K562 (cell line): ENCODE results near the gene WWOX. TPM values are rescaled to one million over a fixed set of nuclear protein-coding genes. Genes with fewer than 3 reads are reported as not detected.

ENCODE experiments used
- ATAC-seq: fragments of 200-7000 bp; cut with Tn5 transposase; 3 replicates; pipeline ENCODE4 v1.9.1; 2020; ENCODE audit warnings: moderate library complexity
- BruUV-seq: library from RNA; stranded (reverse); fragments of 400-500 nt; replicated peaks from 2 replicates; lab custom pipeline; 2021; lab: Mats Ljungman, UMichigan
- CTCF ChIA-PET: fragments of 300-600 bp; formaldehyde crosslinking; extraction: SDS; loops from one replicate; lab custom pipeline; 2021; ENCODE audit warnings: low intra/inter-chr PET ratio; lab: Yijun Ruan, JAX
- POLR2A ChIA-PET: fragments of 300-600, 350-650 bp; sonication (Branson Sonifier 250); formaldehyde crosslinking; extraction: SDS; loops from one replicate; lab custom pipeline; 2021; ENCODE audit warnings: antibody characterized with exemption, inconsistent platforms; lab: Yijun Ruan, JAX
- DNase-seq, 4 experiments: peaks; one replicate each; pipeline versions ENCODE4 v3.0.0 to v3.0.0-alpha.2; 2011 to 2018; ENCODE audit warnings: low spot score in 3 of 4, mixed read lengths in 3 of 4; ENCODE audit errors: extremely low read depth in 1 of 4
- FAIRE-seq: peaks from 2 replicates; lab custom pipeline; 2011; peaks lifted over from hg19 to GRCh38; lab: Jason Lieb, UNC
- H2AFZ ChIP-seq: 2 replicates; pipeline ENCODE4 v1.6.0; 2011; ENCODE audit warnings: low read depth, low read length, control low read depth, inconsistent platforms
- H3K27ac ChIP-seq: fragments of 200-600 bp; 3 replicates; pipeline ENCODE4 v1.8.0; 2011; ENCODE audit warnings: low read depth, mild to moderate bottlenecking, control low read depth, inconsistent platforms, low read length, moderate library complexity, mixed read lengths; ENCODE audit errors: extremely low read depth
- H3K27me3 ChIP-seq, 2 experiments: fragments of 300-600 bp in 1 of 2; 2 replicates in 1 of 2; 3 replicates in 1 of 2; pipeline versions ENCODE4 v1.6.0 to v1.8.0; 2011; ENCODE audit warnings: inconsistent platforms in 2 of 2, low read length in 2 of 2, mild to moderate bottlenecking in 1 of 2, mixed read lengths in 1 of 2, moderate library complexity in 1 of 2; ENCODE audit not compliant: control insufficient read depth in 2 of 2, insufficient read depth in 2 of 2
- H3K36me3 ChIP-seq: fragments of 300-600 bp; 3 replicates; pipeline ENCODE4 v1.8.0; 2011; ENCODE audit warnings: mild to moderate bottlenecking, low read length, inconsistent platforms; ENCODE audit not compliant: control insufficient read depth, insufficient read depth
- H3K4me1 ChIP-seq, 2 experiments: fragments of 200-600 bp in 1 of 2; replicated peaks in 1 of 2; 2 replicates in 1 of 2; 3 replicates in 1 of 2; pipeline versions ENCODE4 v1.5.1 to v1.8.0; 2011; ENCODE audit warnings: inconsistent platforms in 2 of 2, low read length in 2 of 2, mild to moderate bottlenecking in 1 of 2, mixed read lengths in 1 of 2, moderate library complexity in 1 of 2; ENCODE audit not compliant: control insufficient read depth in 2 of 2, insufficient read depth in 2 of 2
- H3K4me2 ChIP-seq: 2 replicates; pipeline ENCODE4 v1.6.1; 2011; ENCODE audit warnings: low read length, control low read depth, inconsistent platforms, mixed read lengths; ENCODE audit not compliant: insufficient read depth
- H3K4me3 ChIP-seq: fragments of 200-600 bp; sonication (generic), shearing (Covaris generic); 2 replicates; pipeline ENCODE4 v1.5.1; 2016; ENCODE audit warnings: control low read depth, inconsistent platforms
- H3K79me2 ChIP-seq: fragments of 200-600 bp; 3 replicates; pipeline ENCODE4 v1.8.0; 2011; ENCODE audit warnings: low read length, inconsistent platforms; ENCODE audit not compliant: control insufficient read depth, insufficient read depth
- H3K9ac ChIP-seq, 2 experiments: 2 replicates each; pipeline versions ENCODE4 v1.6.0 to v1.6.1; 2011; ENCODE audit warnings: low read depth in 2 of 2, low read length in 2 of 2, control low read depth in 1 of 2, inconsistent platforms in 1 of 2, mild to moderate bottlenecking in 1 of 2, mixed read lengths in 1 of 2; ENCODE audit not compliant: insufficient read depth in 1 of 2
- H3K9me1 ChIP-seq: one replicate; pipeline ENCODE4 v1.6.0; 2011; ENCODE audit warnings: inconsistent platforms, mild to moderate bottlenecking, low read length, moderate library complexity; ENCODE audit not compliant: control insufficient read depth, insufficient read depth
- H3K9me3 ChIP-seq: replicated peaks from 2 replicates; pipeline ENCODE4 v1.5.1; 2011; ENCODE audit warnings: low read depth, low read length, inconsistent platforms; ENCODE audit not compliant: control insufficient read depth, insufficient read depth
- H4K20me1 ChIP-seq: replicated peaks from 2 replicates; pipeline ENCODE4 v1.6.1; 2011; ENCODE audit warnings: low read length, inconsistent platforms, mixed read lengths; ENCODE audit not compliant: control insufficient read depth, insufficient read depth
- BRD9 ChIP-seq: fragments of 450-650 bp; IDR thresholded peaks from 2 replicates; pipeline ENCODE4 v1.6.1; 2018; ENCODE audit warnings: low read depth; ENCODE audit not compliant: partially characterized antibody
- CHD1 ChIP-seq: fragments of 200-600 bp; sonication (generic); IDR thresholded peaks from one replicate; pipeline ENCODE4 v1.6.1; 2012; ENCODE audit warnings: mild to moderate bottlenecking, moderate library complexity, low read length, inconsistent platforms
- CSDE1 ChIP-seq, 2 experiments: fragments of 450-650 bp; IDR thresholded peaks; 2 replicates each; pipeline ENCODE4 v1.6.1; 2016; ENCODE audit warnings: mild to moderate bottlenecking in 1 of 2
- E2F8 ChIP-seq: fragments of 450-650 bp; IDR thresholded peaks from 2 replicates; pipeline ENCODE4 v1.7.1; 2018; ENCODE audit warnings: mild to moderate bottlenecking, low read depth; ENCODE audit not compliant: partially characterized antibody
- HDAC2 ChIP-seq: fragments of 450-650 bp; IDR thresholded peaks from 2 replicates; pipeline ENCODE4 v1.6.1; 2016; ENCODE audit warnings: mild to moderate bottlenecking
- IFI16 ChIP-seq: fragments of 250-450 bp; sonication (Bioruptor Pico); IDR thresholded peaks from 2 replicates; pipeline ENCODE4 v2.1.2; 2022; ENCODE audit warnings: mild to moderate bottlenecking, inconsistent platforms
- JUN ChIP-seq, 2 experiments: sonication (generic) in 1 of 2; formaldehyde crosslinking in 1 of 2; IDR thresholded peaks; 2 replicates each; pipeline versions ENCODE4 v1.6.1 to v1.8.0; 2012 to 2022; ENCODE audit warnings: borderline replicate concordance in 2 of 2, mild to moderate bottlenecking in 2 of 2, improper control_type of control experiment in 1 of 2, low read depth in 1 of 2, low read length in 1 of 2, missing genetic modification reagents in 1 of 2
- POLR2H ChIP-seq: IDR thresholded peaks from 2 replicates; pipeline ENCODE4 v1.6.1; 2016; ENCODE audit warnings: missing genetic modification characterization, low read depth, mild to moderate bottlenecking, control low read depth, missing compliant biosample characterization, moderate library complexity
- PYGO2 ChIP-seq: fragments of 450-650 bp; IDR thresholded peaks from 2 replicates; pipeline ENCODE4 v1.6.1; 2016; ENCODE audit warnings: mild to moderate bottlenecking, missing genetic modification characterization, moderate library complexity, missing compliant biosample characterization
- RB1 ChIP-seq: fragments of 450-650 bp; IDR thresholded peaks from 2 replicates; pipeline ENCODE4 v1.6.1; 2017; ENCODE audit warnings: low read depth, mild to moderate bottlenecking
- TCF7 ChIP-seq: sonication (generic); IDR thresholded peaks from 2 replicates; pipeline ENCODE4 v1.6.1; 2016; ENCODE audit warnings: antibody characterized with exemption, borderline replicate concordance
- TEAD1 ChIP-seq, 2 experiments: fragments of 450-650 bp in 1 of 2; sonication (generic) in 1 of 2; formaldehyde crosslinking; IDR thresholded peaks; 2 replicates each; pipeline versions ENCODE4 v1.4.0 to v1.8.0; 2020 to 2022; ENCODE audit warnings: mild to moderate bottlenecking in 2 of 2, missing genetic modification reagents in 1 of 2
- TEAD2 ChIP-seq: fragments of 450-650 bp; IDR thresholded peaks from 2 replicates; pipeline ENCODE4 v1.6.1; 2016; ENCODE audit warnings: missing genetic modification characterization, control low read depth, missing compliant biosample characterization
- THAP7 ChIP-seq: fragments of 250-450 bp; sonication (Bioruptor Pico); IDR thresholded peaks from 2 replicates; pipeline ENCODE4 v1.5.0; 2021
- TRIM24 ChIP-seq, 2 experiments: fragments of 450-650 bp; IDR thresholded peaks; 2 replicates each; pipeline ENCODE4 v1.6.1; 2016
- ZBTB34 ChIP-seq: fragments of 250-450 bp; sonication (Bioruptor Pico); IDR thresholded peaks from 2 replicates; pipeline ENCODE4 v1.8.0; 2021; ENCODE audit warnings: mild to moderate bottlenecking, moderate library complexity
- ZBTB5 ChIP-seq: fragments of 450-650 bp; IDR thresholded peaks from 2 replicates; pipeline ENCODE4 v1.6.1; 2017; ENCODE audit warnings: antibody characterized with exemption
- ZNF184 ChIP-seq: sonication (generic); formaldehyde crosslinking; IDR thresholded peaks from 2 replicates; pipeline ENCODE4 v1.5.0; 2020; ENCODE audit warnings: missing genetic modification reagents
- WGBS: fragments of 100-300 bp; shearing (Covaris generic); methylation state at CpG from one replicate; pipeline ENCODE4 v1.1.6; 2016; ENCODE audit warnings: low coverage, mixed read lengths; ENCODE audit not compliant: insufficient coverage; ENCODE audit errors: missing lambda C conversion rate; 5-methylcytosine and 5-hydroxymethylcytosine counted together
- in situ Hi-C: fragments of 300-500 bp; cut with MboI; formaldehyde crosslinking; loops from 4 replicates; pipeline ENCODE4 v1.15.0; 2018; ENCODE audit warnings: inconsistent platforms, mixed read lengths
- intact Hi-C: fragments of 100-400 bp; cut with micrococcal nuclease; formaldehyde crosslinking; loops from 2 replicates; pipeline ENCODE4 v1.14.2; 2022
- polyA plus RNA-seq, 8 experiments: library from polyadenylated mRNA; depleted of rRNA in 4 of 8; stranded (reverse) in 5 of 8; unstranded in 3 of 8; fragments of >200 nt; fragmentation: Nextera tagmentation in 2 of 8; fragmentation: Illumina TruSeq in 1 of 8; extraction: Ambion mirVana in 2 of 8; extraction: Trizol in 1 of 8; gene quantifications; 2 replicates each; pipeline versions ENCODE4 v1.2.1 to v1.2.3, GENCODE V29; 2011 to 2014; ENCODE audit warnings: inconsistent platforms in 1 of 8, missing spikeins in 1 of 8
- total RNA-seq, 7 experiments: library from RNA; depleted of rRNA in 6 of 7; stranded (reverse); fragments of >200 nt in 6 of 7; fragmentation: Illumina TruSeq in 2 of 7; extraction: Trizol in 2 of 7; gene quantifications; 2 replicates each; pipeline versions ENCODE4 v1.2.1 to v1.2.3, GENCODE V29; 2011 to 2021; ENCODE audit warnings: low replicate concordance in 1 of 7

Gene WWOX
- total and polyA plus RNA-seq, 9 of the 15 experiments (the other 6 are each of a cell fraction or from before 2014, with no cell fraction given) = 1.6 to 22.7 (median 8.1) TPM

GRCh38 chr16:79066561-79066960 lies 967.1 kb downstream of the WWOX start:
- no TSS peak for BruUV-seq
- WGBS = 3% methylated on average over 7 of the region's 7 CpGs

More at GRCh38 chr16:79066561-79066960, 967.1 kb downstream of the WWOX start:
- DNase-seq = no peak
- Histone ChIP-seq H3K4me1 (no peaks in the 10 kb centered on the region), H3K9ac (no peak overlapping the region)
- intact Hi-C loops = no loop called here
- no peak for TF ChIP-seq HDAC2
- no peak for TF ChIP-seq THAP7 (CRISPR knock-in tag)
- no peak for TF ChIP-seq BRD9
- no peak for TF ChIP-seq RB1
- TF ChIP-seq TEAD2 (tag) = no peak
- no peak for TF ChIP-seq TCF7
- no peak for TF ChIP-seq E2F8
- no peak for TF ChIP-seq PYGO2
- TF ChIP-seq TEAD1 (CRISPR knock-in tag; IDR thresholded peaks at IDR 0.05) = no peak
- no peak for TF ChIP-seq CHD1
- no peak for TF ChIP-seq ZBTB34 (CRISPR knock-in tag)
- TF ChIP-seq TRIM24 (IDR thresholded peaks at IDR 0.05) = no peak
- TF ChIP-seq CSDE1 (IDR thresholded peaks at IDR 0.05) = no peak
- TF ChIP-seq JUN (IDR thresholded peaks at IDR 0.05; ENCODE audit: borderline replicate concordance, low read depth, low read length) = no peak
- no peak for TF ChIP-seq JUN (CRISPR knock-in tag; IDR thresholded peaks at IDR 0.05; ENCODE audit: borderline replicate concordance)
- TF ChIP-seq ZNF184 (CRISPR knock-in tag) = no peak
- TF ChIP-seq IFI16 (CRISPR knock-in tag) = no peak
- no peak for TF ChIP-seq POLR2H (tag)
- no peak for TF ChIP-seq ZBTB5
- TF ChIP-seq, all 486 proteins: peak for 0
- Histone ChIP-seq H3K79me2 (no peaks in the 10 kb centered on the region), H3K27ac (no peak overlapping the region), H3K9me1 (no peaks in the 10 kb centered on the region), H3K4me3 (no peak overlapping the region), H3K9me3 (no peaks in the 10 kb centered on the region; the same call in 1 of the 2 replicates), H3K36me3 (no peaks in the 10 kb centered on the region), H2AFZ (no peak overlapping the region), H4K20me1 (peaks cover 4% of the 10 kb centered on the region; the same call in 1 of the 2 replicates), H3K4me2 (no peak overlapping the region), H3K27me3 (peaks cover 10% of the 10 kb centered on the region in 2 experiments)
- FAIRE-seq (no peak), ATAC-seq (no peak)
- POLR2A ChIA-PET = no interaction called here
- CTCF ChIA-PET = no interaction called here
- in situ Hi-C loops = no loop called here
